A673 (cell line): ENCODE data around the gene RMND1.

Experiments
- EZH2 ChIP-seq: fragments of 200-600 bp; sonication (generic); IDR thresholded peaks from 2 replicates; pipeline ENCODE4 v1.6.1; 2017; ENCODE audit warnings: borderline replicate concordance, low read depth, mild to moderate bottlenecking, mixed read lengths, antibody characterized with exemption, low read length; ENCODE audit not compliant: poor library complexity, severe bottlenecking
- TF ChIP-seq, protein P1 (sequence below): fragments of 300-800, 200-600 bp; sonication (generic); conservative IDR thresholded peaks from 2 replicates; pipeline ENCODE4 v1.5.1; 2017; ENCODE audit warnings: low read depth, mild to moderate bottlenecking, antibody characterized with exemption, low read length, moderate library complexity, mixed read lengths

DNA sequence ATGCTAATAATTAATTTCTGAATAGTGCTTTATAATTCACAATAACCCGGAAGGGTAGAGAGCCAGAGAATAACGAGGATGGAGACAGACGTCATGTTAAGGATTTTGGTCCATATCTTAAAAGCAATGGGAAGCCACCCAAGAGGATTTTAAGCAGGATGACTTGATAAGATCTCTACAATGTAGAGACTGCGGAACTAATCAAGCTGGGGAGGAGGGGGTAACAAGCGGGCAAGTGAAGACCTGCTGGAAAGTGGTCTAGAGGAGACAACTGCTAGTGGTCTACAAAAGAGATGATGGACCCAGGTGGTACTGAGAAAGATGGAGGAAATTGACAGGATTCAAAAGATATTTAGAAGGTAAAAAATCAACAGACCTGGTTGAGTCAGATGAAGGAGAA, 67.8 kb downstream of the RMND1 start:
- TF ChIP-seq, protein P1, sequence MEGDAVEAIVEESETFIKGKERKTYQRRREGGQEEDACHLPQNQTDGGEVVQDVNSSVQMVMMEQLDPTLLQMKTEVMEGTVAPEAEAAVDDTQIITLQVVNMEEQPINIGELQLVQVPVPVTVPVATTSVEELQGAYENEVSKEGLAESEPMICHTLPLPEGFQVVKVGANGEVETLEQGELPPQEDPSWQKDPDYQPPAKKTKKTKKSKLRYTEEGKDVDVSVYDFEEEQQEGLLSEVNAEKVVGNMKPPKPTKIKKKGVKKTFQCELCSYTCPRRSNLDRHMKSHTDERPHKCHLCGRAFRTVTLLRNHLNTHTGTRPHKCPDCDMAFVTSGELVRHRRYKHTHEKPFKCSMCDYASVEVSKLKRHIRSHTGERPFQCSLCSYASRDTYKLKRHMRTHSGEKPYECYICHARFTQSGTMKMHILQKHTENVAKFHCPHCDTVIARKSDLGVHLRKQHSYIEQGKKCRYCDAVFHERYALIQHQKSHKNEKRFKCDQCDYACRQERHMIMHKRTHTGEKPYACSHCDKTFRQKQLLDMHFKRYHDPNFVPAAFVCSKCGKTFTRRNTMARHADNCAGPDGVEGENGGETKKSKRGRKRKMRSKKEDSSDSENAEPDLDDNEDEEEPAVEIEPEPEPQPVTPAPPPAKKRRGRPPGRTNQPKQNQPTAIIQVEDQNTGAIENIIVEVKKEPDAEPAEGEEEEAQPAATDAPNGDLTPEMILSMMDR: no peak
- no peak for TF ChIP-seq EZH2
